Daoy (cell line): Measurements from ENCODE around the gene DHX15. TPM values are rescaled to one million over a fixed set of nuclear protein-coding genes. Genes with fewer than 3 reads are reported as not detected.

Source experiments
- DNase-seq: peaks from one replicate; pipeline ENCODE4 v3.0.0-alpha.2; 2015; ENCODE audit warnings: low read depth
- total RNA-seq: library from RNA; depleted of rRNA; stranded (reverse); fragments of >200 nt; shearing (Covaris generic); gene quantifications from 2 replicates; pipeline ENCODE4 v1.2.3, GENCODE V29; 2014; rRNA removed

The DHX15 gene
- total RNA-seq, 1 experiment from 2014 or later, result 174 TPM

DNA sequence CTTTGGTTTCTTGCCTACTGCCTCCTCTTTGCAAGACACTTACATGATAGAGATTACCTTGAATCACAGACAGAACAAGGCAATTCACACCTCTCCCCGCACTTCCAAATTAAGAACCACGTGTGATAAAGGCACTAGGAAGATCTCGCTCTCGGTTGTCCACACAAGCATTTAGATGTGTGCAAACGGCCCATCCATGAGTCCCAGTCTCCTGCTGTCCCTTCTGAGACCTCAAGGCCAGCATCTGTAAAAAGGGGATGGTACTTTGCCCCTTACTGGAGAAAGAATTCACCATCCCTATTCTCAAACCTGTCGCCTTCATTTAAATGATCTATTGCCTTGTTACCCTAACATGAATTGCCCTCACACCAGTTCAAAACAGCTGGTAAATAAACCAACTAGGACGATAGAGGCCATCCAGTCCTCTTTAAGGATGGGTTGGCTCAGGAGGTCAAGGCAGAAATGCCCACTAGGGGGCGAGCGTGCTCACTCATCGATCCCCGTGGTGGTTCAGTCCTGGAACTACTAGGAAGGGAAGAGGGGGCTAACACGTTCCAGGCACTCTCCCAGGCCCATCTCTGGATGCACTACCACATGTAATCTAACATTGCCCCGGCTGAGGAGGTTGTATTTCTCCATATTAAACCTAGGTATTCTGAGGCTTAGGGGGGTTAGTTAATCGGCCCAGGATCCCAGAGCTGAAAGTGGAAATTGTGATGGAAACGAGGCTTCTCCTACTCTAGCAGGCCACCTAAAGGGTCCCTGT, 95.8 kb downstream of the DHX15 start:
- DNase-seq, result peak; percentile 65

DNA sequence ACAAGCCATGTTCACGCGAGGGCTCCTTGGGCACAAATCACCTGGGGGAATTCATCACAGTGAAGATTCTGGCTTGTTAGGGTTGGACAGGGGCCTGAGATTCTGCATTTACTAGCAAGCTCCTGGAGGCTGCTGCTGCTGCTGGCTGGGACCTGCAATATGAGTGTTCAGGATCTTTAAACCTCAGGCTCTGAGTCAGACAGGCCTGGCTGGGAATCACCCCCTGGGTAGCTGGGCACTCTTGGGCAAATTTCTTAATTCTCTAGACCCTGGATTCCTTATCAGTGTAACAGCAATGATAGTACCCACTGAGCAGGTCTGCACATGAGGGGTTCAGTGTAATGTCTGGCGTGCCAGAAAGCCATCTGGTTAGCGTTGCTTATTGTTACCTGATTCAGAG, 101.5 kb downstream of the DHX15 start:
- peak; percentile 30 for DNase-seq

DNA sequence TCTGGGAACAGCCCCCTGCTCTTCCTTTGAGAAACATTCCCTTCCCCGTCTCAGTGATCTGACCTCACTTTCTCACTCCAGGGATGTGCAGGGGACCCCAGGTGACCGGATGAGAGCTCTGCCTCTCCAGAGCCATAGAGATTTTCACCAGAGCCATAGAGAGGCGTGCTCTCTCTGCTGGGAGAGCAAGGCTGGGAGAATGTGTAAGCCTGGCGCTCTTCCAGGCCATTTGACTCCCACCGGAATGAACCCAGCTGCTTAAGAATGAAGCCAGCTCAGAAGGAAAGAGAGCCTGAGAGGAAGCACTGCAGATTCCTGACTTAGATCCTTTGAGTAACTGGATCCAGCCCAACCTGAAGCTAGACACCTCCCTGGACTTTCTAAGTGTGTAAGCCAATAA, 106.4 kb downstream of the DHX15 start:
- peak; percentile 83 for DNase-seq

Other genes starting within 250 kb of the DHX15 start
- gene SOD3, start 211.0 kb upstream of the DHX15 start, total RNA-seq, result 0.18 and 0.63 TPM in 2 replicates